ENCODE measurements around the gene GRIK4.
"Not testable (repeated sequence)": the region's sequence is repeated elsewhere in the genome, so short reads cannot be mapped to it uniquely, and the experiment has no call there.

GRCh38 chr11:121021718-121022117, 510.2 kb downstream of the GRIK4 start:
- TF ChIP-seq POLR2A, CTCF (IDR thresholded peaks at IDR 0.05): not testable (repeated sequence)
